Gastrocnemius medialis (tissue), 4 donors: ENCODE data around the gene ZNF3. TPM values are rescaled to one million over a fixed set of nuclear protein-coding genes. Genes with fewer than 3 reads are reported as not detected.

ENCODE experiments used
- ATAC-seq, 2 donors: fragments of 150-250 bp; one replicate each; pipeline ENCODE4 v1.9.1; 2016
- DNase-seq, 2 donors: peaks; one replicate each; pipeline ENCODE4 v3.0.0-alpha.2; 2019
- H3K27ac ChIP-seq, 4 donors: fragments of 200-600 bp; sonication (generic); 1 replicate in 1 of 4; 2 replicates in 3 of 4; pipeline ENCODE4 v1.5.1; 2016 to 2018; ENCODE audit warnings: mild to moderate bottlenecking in 2 of 4, moderate library complexity in 1 of 4
- H3K27me3 ChIP-seq, 3 donors: fragments of 200-600 bp; sonication (generic) in 2 of 3; 1 replicate in 1 of 3; 2 replicates in 2 of 3; pipeline versions ENCODE4 v1.5.1 to v1.6.0; 2016 to 2019; ENCODE audit warnings: mild to moderate bottlenecking in 1 of 3, moderate library complexity in 1 of 3
- H3K36me3 ChIP-seq, 2 donors: fragments of 200-600 bp; sonication (generic) in 1 of 2; one replicate each; pipeline ENCODE4 v1.5.1; 2017 to 2018
- H3K4me1 ChIP-seq, 2 donors: fragments of 200-600 bp; sonication (generic) in 1 of 2; one replicate each; pipeline ENCODE4 v1.5.1; 2016 to 2017; ENCODE audit warnings: mild to moderate bottlenecking in 2 of 2
- H3K4me3 ChIP-seq, 4 donors: fragments of 200-600 bp; sonication (generic) in 3 of 4; 1 replicate in 1 of 4; 2 replicates in 3 of 4; pipeline ENCODE4 v1.5.1; 2016 to 2019; ENCODE audit warnings: mild to moderate bottlenecking in 2 of 4
- H3K9me3 ChIP-seq, 3 donors: fragments of 200-600 bp; sonication (generic) in 2 of 3; 1 replicate in 1 of 3; 2 replicates in 2 of 3; pipeline ENCODE4 v1.5.1; 2016 to 2019
- CTCF ChIP-seq, 5 experiments: fragments of 450-650 bp in 3 of 5; fragments of 200-600 bp in 2 of 5; sonication (generic) in 2 of 5; IDR thresholded peaks in 4 of 5; conservative IDR thresholded peaks in 1 of 5; 1 replicate in 4 of 5; 2 replicates in 1 of 5; pipeline ENCODE4 v1.5.1; 2016 to 2019; ENCODE audit warnings: antibody characterized with exemption in 5 of 5, mild to moderate bottlenecking in 3 of 5, moderate library complexity in 3 of 5
- POLR2A ChIP-seq, 2 donors: fragments of 450-650 bp; IDR thresholded peaks; one replicate each; pipeline ENCODE4 v1.6.1; 2017; ENCODE audit warnings: antibody characterized with exemption in 2 of 2, mild to moderate bottlenecking in 2 of 2, moderate library complexity in 2 of 2
- in situ Hi-C, 4 donors: fragments of 200-750 bp; cut with MboI; loops; one replicate each; pipeline versions ENCODE4 v1.15.0 to v1.8.0; 2017; ENCODE audit warnings: low sequenced_read_pairs in 4 of 4
- intact Hi-C: fragments of 100-400 bp; cut with DNase I; formaldehyde crosslinking; loops from one replicate; pipeline ENCODE4 v1.15.1; 2023; ENCODE audit warnings: low total_unique reads
- total RNA-seq, 4 donors: library from RNA; depleted of rRNA; stranded (reverse); fragments of >200 nt; gene quantifications; one replicate each; pipeline versions ENCODE4 v1.1.0 to v1.2.3, GENCODE V29; 2016

The ZNF3 gene
- total RNA-seq, 4 donors from 2014 or later = 11.2 to 19.2 (median 16.1) TPM

GRCh38 chr7:100069991-100070390 lies 11.5 kb downstream of the ZNF3 start:
- peaks cover 7 to 31% (median 14%) of the 10 kb centered on the region in 3 donors for H3K9me3 ChIP-seq
- H3K4me1 ChIP-seq = peaks cover 0 to 4% of the 10 kb centered on the region in 2 donors
- H3K27me3 ChIP-seq = no peaks in the 10 kb centered on the region
- H3K27ac ChIP-seq = no peak overlapping the region
- TF ChIP-seq POLR2A (IDR thresholded peaks at IDR 0.05) = no peak
- TF ChIP-seq CTCF (IDR thresholded peaks at IDR 0.05 in 4 of 5, conservative IDR thresholded peaks at IDR 0.05 in 1 of 5) = no peak
- in situ Hi-C loops = no loop called here
- intact Hi-C loops = no loop called here
- DNase-seq (no peak), ATAC-seq (no peak)
- H3K4me3 ChIP-seq = no peak overlapping the region
- H3K36me3 ChIP-seq = peaks cover 19 to 73% of the 10 kb centered on the region in 2 donors

GRCh38 chr7:100066953-100067352 lies 14.6 kb downstream of the ZNF3 start:
- peaks cover 0 to 4% of the 10 kb centered on the region in 2 donors for H3K4me1 ChIP-seq
- DNase-seq = no peak
- no peaks in the 10 kb centered on the region for H3K27me3 ChIP-seq
- no peak overlapping the region for H3K4me3 ChIP-seq
- H3K27ac ChIP-seq = no peak overlapping the region
- peaks cover 10 to 61% of the 10 kb centered on the region in 2 donors for H3K36me3 ChIP-seq
- intact Hi-C loops = no loop called here
- in situ Hi-C loops = no loop called here
- TF ChIP-seq POLR2A (IDR thresholded peaks at IDR 0.05) = no peak
- peaks cover 7 to 21% (median 11%) of the 10 kb centered on the region in 3 donors for H3K9me3 ChIP-seq
- no peak for ATAC-seq

GRCh38 chr7:100065452-100066186 lies 15.9 kb downstream of the ZNF3 start:
- Histone ChIP-seq H3K9me3 (peaks cover 0 to 8% (median 0%) of the 10 kb centered on the region in 3 donors), H3K4me1 (peaks cover 0 to 4% of the 10 kb centered on the region in 2 donors), H3K4me3 (no peak overlapping the region), H3K27me3 (no peaks in the 10 kb centered on the region), H3K36me3 (peaks cover under 1 to 61% of the 10 kb centered on the region in 2 donors), H3K27ac (peak overlapping the region in 1 of 4 donors; percentile 44)
- intact Hi-C loops (no loop called here), in situ Hi-C loops (no loop called here)
- TF ChIP-seq POLR2A (IDR thresholded peaks at IDR 0.05) (no peak), CTCF (IDR thresholded peaks at IDR 0.05 in 4 of 5, conservative IDR thresholded peaks at IDR 0.05 in 1 of 5) (no peak)
- peak; percentile 54 to 63 for ATAC-seq
- no peak for DNase-seq

GRCh38 chr7:100064162-100064561 lies 17.4 kb downstream of the ZNF3 start:
- no peak for DNase-seq
- Histone ChIP-seq H3K27ac (no peak overlapping the region), H3K4me1 (peaks cover 0 to 4% of the 10 kb centered on the region in 2 donors), H3K4me3 (no peak overlapping the region), H3K27me3 (no peaks in the 10 kb centered on the region), H3K36me3 (peaks cover 0 to 61% of the 10 kb centered on the region in 2 donors), H3K9me3 (no peaks in the 10 kb centered on the region)
- no peak for TF ChIP-seq CTCF (IDR thresholded peaks at IDR 0.05 in 4 of 5, conservative IDR thresholded peaks at IDR 0.05 in 1 of 5)
- TF ChIP-seq POLR2A (IDR thresholded peaks at IDR 0.05) = no peak
- in situ Hi-C loops (no loop called here), intact Hi-C loops (no loop called here)
- no peak for ATAC-seq

GRCh38 chr7:100063376-100063775 lies 18.1 kb downstream of the ZNF3 start:
- no peak for DNase-seq
- in situ Hi-C loops = no loop called here
- ATAC-seq = no peak
- TF ChIP-seq CTCF (IDR thresholded peaks at IDR 0.05 in 4 of 5, conservative IDR thresholded peaks at IDR 0.05 in 1 of 5) (no peak), POLR2A (IDR thresholded peaks at IDR 0.05) (no peak)
- Histone ChIP-seq H3K27me3 (no peaks in the 10 kb centered on the region), H3K9me3 (no peaks in the 10 kb centered on the region), H3K4me3 (no peak overlapping the region), H3K4me1 (peaks cover 0 to 4% of the 10 kb centered on the region in 2 donors), H3K36me3 (peaks cover 0 to 61% of the 10 kb centered on the region in 2 donors), H3K27ac (no peak overlapping the region)
- intact Hi-C loops = no loop called here
